HFF-Myc (cell line): ENCODE measurements around the gene C17orf67.

Source experiments
- DNase-seq: peaks from one replicate; pipeline ENCODE4 v3.0.0-alpha.2; 2011; ENCODE audit warnings: low read depth; ENCODE audit errors: extremely low read depth
- H3K4me3 ChIP-seq: replicated peaks from 2 replicates; pipeline ENCODE4 v1.5.1; 2011; ENCODE audit warnings: low read depth, mild to moderate bottlenecking, control low read depth, low read length
- CTCF ChIP-seq: IDR thresholded peaks from 2 replicates; pipeline ENCODE4 v1.5.1; 2012; ENCODE audit warnings: mild to moderate bottlenecking, low read depth, low read length, control low read depth; ENCODE audit errors: missing control alignments

C17orf67 gene

GRCh38 chr17:56833809-56834379, at the start of gene C17orf67, which contains the start of gene DGKE:
TSS of gene C17orf67 (minus strand) at chr17:56833920. CDS start at chr17:56815810, 18,110 bp downstream.
TSS of gene DGKE (plus strand) at chr17:56834151. CDS start at chr17:56834796, 645 bp downstream.
- DNase-seq, result peak; percentile 70
- TF ChIP-seq CTCF, result no peak
- peak within 1 kb of the TSS; percentile 69 for H3K4me3 ChIP-seq

GRCh38 chr17:56881685-56882295, 48.1 kb upstream of the C17orf67 start:
- no peak for DNase-seq
- no peak for TF ChIP-seq CTCF
- no peak overlapping the region for H3K4me3 ChIP-seq

GRCh38 chr17:56880571-56880970, 46.9 kb upstream of the C17orf67 start:
- no peak for DNase-seq
- no peak overlapping the region for H3K4me3 ChIP-seq
- no peak for TF ChIP-seq CTCF

- H3K4me3 ChIP-seq, result no peak overlapping the region
- no peak for TF ChIP-seq CTCF
- DNase-seq, result no peak
Measured at GRCh38 chr17:56880133-56880532, 46.4 kb upstream of the C17orf67 start.

- no peak overlapping the region for H3K4me3 ChIP-seq
- DNase-seq, result no peak
Measured at GRCh38 chr17:56879280-56879679, 45.6 kb upstream of the C17orf67 start.

GRCh38 chr17:56876766-56877179, 43.1 kb upstream of the C17orf67 start:
- no peak for TF ChIP-seq CTCF
- DNase-seq, result no peak
- no peak overlapping the region for H3K4me3 ChIP-seq

More at GRCh38 chr17:56879280-56879679, 45.6 kb upstream of the C17orf67 start:
- no peak for TF ChIP-seq CTCF
